ENCODE data around the gene GABRB2. TPM values are rescaled to one million over a fixed set of nuclear protein-coding genes. Genes with fewer than 3 reads are reported as not detected.

GABRB2 gene
- total and polyA plus RNA-seq, 4 donors = 0.08 TPM; not detected in 3

DNA sequence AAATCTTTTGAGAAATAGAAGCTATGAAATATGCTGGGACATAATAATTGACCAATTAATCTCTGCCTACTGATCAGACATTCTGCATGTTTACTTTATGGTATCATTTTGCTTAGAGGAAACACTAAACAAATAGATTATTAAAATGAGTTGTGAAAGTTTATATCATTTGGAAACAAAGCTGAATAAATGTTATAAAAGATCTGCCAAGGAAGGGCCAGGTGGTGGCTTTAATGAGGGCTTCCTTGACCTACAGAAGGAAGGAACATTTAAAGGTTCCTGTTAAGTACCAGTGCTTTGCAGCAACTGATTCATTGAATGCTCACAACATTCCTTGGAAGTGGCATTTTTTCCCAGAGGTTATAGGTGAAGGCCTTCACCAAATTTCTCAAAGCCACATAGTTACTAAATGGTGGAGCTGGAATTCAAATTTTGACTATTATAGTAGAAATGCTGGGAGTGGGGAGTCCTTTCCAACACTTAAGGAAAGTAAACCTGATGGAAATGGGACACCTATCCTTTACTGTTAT, 250.7 kb downstream of the GABRB2 start:
- Histone ChIP-seq H3K9ac (ENCODE audit: low read depth in 1 of 2, low read length in 2 of 2) (no peak overlapping the region), H3K36me3 (ENCODE audit: control insufficient read depth in 4 of 4, insufficient read depth in 3 of 4, low read depth in 1 of 4, low read length in 3 of 4) (no peaks in the 10 kb centered on the region), H3K9me3 (ENCODE audit: control insufficient read depth in 4 of 4, low read length in 3 of 4) (peaks cover 0 to 3% (median under 1%) of the 10 kb centered on the region in 4 donors), H3K27me3 (ENCODE audit: control insufficient read depth in 4 of 4, insufficient read depth in 4 of 4, low read length in 3 of 4) (peaks cover 0 to 3% (median 0%) of the 10 kb centered on the region in 4 donors), H3K4me1 (ENCODE audit: control insufficient read depth in 4 of 4, insufficient read depth in 4 of 4, low read length in 3 of 4) (no peaks in the 10 kb centered on the region), H3K4me3 (ENCODE audit: low read depth in 1 of 3, low read length in 3 of 3) (no peak overlapping the region), H3K27ac (ENCODE audit: low read depth in 1 of 2, low read length in 2 of 2) (no peak overlapping the region)
- no peak for TF ChIP-seq JUND (IDR thresholded peaks at IDR 0.05)
- TF ChIP-seq SP1 (IDR thresholded peaks at IDR 0.05) = no peak
- no peak for TF ChIP-seq RAD21 (IDR thresholded peaks at IDR 0.05)
- TF ChIP-seq REST (IDR thresholded peaks at IDR 0.05) = no peak
- no peak for TF ChIP-seq NR2F2 (IDR thresholded peaks at IDR 0.05)
- no peak for TF ChIP-seq YY1 (IDR thresholded peaks at IDR 0.05)
- TF ChIP-seq FOXA2 (IDR thresholded peaks at IDR 0.05) = no peak
- no peak for TF ChIP-seq GABPA (IDR thresholded peaks at IDR 0.05 in 1 of 2, conservative IDR thresholded peaks at IDR 0.05 in 1 of 2)
- TF ChIP-seq RXRA (IDR thresholded peaks at IDR 0.05) = no peak
- no peak for TF ChIP-seq ZBTB33 (IDR thresholded peaks at IDR 0.05)
- no peak for TF ChIP-seq HNF4G (IDR thresholded peaks at IDR 0.05)
- TF ChIP-seq CTCF (IDR thresholded peaks at IDR 0.05; ENCODE audit: low read depth, low read length, missing input control) = no peak
- TF ChIP-seq MAX (IDR thresholded peaks at IDR 0.05) = no peak
- TF ChIP-seq, protein P1, sequence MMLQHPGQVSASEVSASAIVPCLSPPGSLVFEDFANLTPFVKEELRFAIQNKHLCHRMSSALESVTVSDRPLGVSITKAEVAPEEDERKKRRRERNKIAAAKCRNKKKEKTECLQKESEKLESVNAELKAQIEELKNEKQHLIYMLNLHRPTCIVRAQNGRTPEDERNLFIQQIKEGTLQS (IDR thresholded peaks at IDR 0.05) = no peak
- TF ChIP-seq TAF1 (conservative IDR thresholded peaks at IDR 0.05) = no peak
- TF ChIP-seq EGR1 (IDR thresholded peaks at IDR 0.05; ENCODE audit: low read depth in 2 of 2) = no peak
- DNase-seq (ENCODE audit: low spot score) = no peak

- Histone ChIP-seq H3K4me1 (ENCODE audit: control insufficient read depth in 4 of 4, insufficient read depth in 4 of 4, low read length in 3 of 4) (no peaks in the 10 kb centered on the region), H3K36me3 (ENCODE audit: control insufficient read depth in 4 of 4, insufficient read depth in 3 of 4, low read depth in 1 of 4, low read length in 3 of 4) (no peaks in the 10 kb centered on the region), H3K27ac (ENCODE audit: low read depth in 1 of 2, low read length in 2 of 2) (no peak overlapping the region), H3K27me3 (ENCODE audit: control insufficient read depth in 4 of 4, insufficient read depth in 4 of 4, low read length in 3 of 4) (no peaks in the 10 kb centered on the region), H3K9me3 (ENCODE audit: control insufficient read depth in 4 of 4, low read length in 3 of 4) (no peaks in the 10 kb centered on the region), H3K4me3 (ENCODE audit: low read depth in 1 of 3, low read length in 3 of 3) (no peak overlapping the region), H3K9ac (ENCODE audit: low read depth in 1 of 2, low read length in 2 of 2) (no peak overlapping the region)
- WGBS = 64% methylated on average over 3 of the region's 3 CpGs
- no peak for DNase-seq (ENCODE audit: low spot score)
- TF ChIP-seq SP1 (IDR thresholded peaks at IDR 0.05) = no peak
- TF ChIP-seq NR2F2 (IDR thresholded peaks at IDR 0.05) = no peak
- TF ChIP-seq JUND (IDR thresholded peaks at IDR 0.05) = no peak
- TF ChIP-seq GABPA (IDR thresholded peaks at IDR 0.05 in 1 of 2, conservative IDR thresholded peaks at IDR 0.05 in 1 of 2) = no peak
- TF ChIP-seq TAF1 (conservative IDR thresholded peaks at IDR 0.05) = no peak
- TF ChIP-seq ZBTB33 (IDR thresholded peaks at IDR 0.05) = no peak
- no peak for TF ChIP-seq HNF4G (IDR thresholded peaks at IDR 0.05)
- no peak for TF ChIP-seq REST (IDR thresholded peaks at IDR 0.05)
- no peak for TF ChIP-seq HNF4A (conservative IDR thresholded peaks at IDR 0.05)
- TF ChIP-seq MAX (IDR thresholded peaks at IDR 0.05) = no peak
These were observed 258.5 kb downstream of the GABRB2 start for GRCh38 chr5:161288071-161288470.

Data from liver (tissue), 9 donors.